ENCODE measurements around the gene THSD4.

DNA sequence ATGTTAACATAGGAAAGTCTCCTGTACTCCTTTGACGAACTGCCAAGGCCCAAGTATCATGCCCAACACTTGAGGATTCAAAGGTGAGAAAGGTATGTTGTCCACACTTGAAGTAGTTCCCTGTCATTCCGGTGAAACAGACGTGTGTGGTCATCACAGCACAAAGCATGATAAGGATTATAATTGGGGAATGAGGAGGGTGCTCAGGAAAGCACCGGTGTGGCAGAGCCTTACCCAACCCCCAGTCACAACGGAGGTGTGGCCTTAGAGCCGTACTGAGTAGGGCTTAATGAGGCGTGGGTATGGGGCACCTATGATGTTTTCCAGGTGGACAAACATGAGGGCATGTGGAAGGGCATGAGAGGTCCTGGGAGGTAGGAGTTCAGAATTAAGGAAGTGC is 492.1 kb downstream of the THSD4 start:
- TF ChIP-seq POLR2A (IDR thresholded peaks at IDR 0.05; ENCODE audit: low read length) (no peak), RFX5 (IDR thresholded peaks at IDR 0.05) (no peak), TP53 (CRISPR knock-in tag; IDR thresholded peaks at IDR 0.05) (no peak), GATA3 (IDR thresholded peaks at IDR 0.05; ENCODE audit: borderline replicate concordance) (no peak), MAFK (IDR thresholded peaks at IDR 0.05; ENCODE audit: partially characterized antibody) (no peak), JUN (IDR thresholded peaks at IDR 0.05) (no peak), ESRRA (IDR thresholded peaks at IDR 0.05; ENCODE audit: borderline replicate concordance, low read length) (no peak), EP300 (IDR thresholded peaks at IDR 0.05) (no peak), KDM5A (IDR thresholded peaks at IDR 0.05) (no peak), MYC (IDR thresholded peaks at IDR 0.05; ENCODE audit: borderline replicate concordance, low read length) (no peak)
- TF ChIP-seq, protein P1, sequence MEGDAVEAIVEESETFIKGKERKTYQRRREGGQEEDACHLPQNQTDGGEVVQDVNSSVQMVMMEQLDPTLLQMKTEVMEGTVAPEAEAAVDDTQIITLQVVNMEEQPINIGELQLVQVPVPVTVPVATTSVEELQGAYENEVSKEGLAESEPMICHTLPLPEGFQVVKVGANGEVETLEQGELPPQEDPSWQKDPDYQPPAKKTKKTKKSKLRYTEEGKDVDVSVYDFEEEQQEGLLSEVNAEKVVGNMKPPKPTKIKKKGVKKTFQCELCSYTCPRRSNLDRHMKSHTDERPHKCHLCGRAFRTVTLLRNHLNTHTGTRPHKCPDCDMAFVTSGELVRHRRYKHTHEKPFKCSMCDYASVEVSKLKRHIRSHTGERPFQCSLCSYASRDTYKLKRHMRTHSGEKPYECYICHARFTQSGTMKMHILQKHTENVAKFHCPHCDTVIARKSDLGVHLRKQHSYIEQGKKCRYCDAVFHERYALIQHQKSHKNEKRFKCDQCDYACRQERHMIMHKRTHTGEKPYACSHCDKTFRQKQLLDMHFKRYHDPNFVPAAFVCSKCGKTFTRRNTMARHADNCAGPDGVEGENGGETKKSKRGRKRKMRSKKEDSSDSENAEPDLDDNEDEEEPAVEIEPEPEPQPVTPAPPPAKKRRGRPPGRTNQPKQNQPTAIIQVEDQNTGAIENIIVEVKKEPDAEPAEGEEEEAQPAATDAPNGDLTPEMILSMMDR (IDR thresholded peaks at IDR 0.05) = no peak
- TF ChIP-seq, protein P2, sequence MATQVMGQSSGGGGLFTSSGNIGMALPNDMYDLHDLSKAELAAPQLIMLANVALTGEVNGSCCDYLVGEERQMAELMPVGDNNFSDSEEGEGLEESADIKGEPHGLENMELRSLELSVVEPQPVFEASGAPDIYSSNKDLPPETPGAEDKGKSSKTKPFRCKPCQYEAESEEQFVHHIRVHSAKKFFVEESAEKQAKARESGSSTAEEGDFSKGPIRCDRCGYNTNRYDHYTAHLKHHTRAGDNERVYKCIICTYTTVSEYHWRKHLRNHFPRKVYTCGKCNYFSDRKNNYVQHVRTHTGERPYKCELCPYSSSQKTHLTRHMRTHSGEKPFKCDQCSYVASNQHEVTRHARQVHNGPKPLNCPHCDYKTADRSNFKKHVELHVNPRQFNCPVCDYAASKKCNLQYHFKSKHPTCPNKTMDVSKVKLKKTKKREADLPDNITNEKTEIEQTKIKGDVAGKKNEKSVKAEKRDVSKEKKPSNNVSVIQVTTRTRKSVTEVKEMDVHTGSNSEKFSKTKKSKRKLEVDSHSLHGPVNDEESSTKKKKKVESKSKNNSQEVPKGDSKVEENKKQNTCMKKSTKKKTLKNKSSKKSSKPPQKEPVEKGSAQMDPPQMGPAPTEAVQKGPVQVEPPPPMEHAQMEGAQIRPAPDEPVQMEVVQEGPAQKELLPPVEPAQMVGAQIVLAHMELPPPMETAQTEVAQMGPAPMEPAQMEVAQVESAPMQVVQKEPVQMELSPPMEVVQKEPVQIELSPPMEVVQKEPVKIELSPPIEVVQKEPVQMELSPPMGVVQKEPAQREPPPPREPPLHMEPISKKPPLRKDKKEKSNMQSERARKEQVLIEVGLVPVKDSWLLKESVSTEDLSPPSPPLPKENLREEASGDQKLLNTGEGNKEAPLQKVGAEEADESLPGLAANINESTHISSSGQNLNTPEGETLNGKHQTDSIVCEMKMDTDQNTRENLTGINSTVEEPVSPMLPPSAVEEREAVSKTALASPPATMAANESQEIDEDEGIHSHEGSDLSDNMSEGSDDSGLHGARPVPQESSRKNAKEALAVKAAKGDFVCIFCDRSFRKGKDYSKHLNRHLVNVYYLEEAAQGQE (IDR thresholded peaks at IDR 0.05) = no peak
- TF ChIP-seq, protein P3, sequence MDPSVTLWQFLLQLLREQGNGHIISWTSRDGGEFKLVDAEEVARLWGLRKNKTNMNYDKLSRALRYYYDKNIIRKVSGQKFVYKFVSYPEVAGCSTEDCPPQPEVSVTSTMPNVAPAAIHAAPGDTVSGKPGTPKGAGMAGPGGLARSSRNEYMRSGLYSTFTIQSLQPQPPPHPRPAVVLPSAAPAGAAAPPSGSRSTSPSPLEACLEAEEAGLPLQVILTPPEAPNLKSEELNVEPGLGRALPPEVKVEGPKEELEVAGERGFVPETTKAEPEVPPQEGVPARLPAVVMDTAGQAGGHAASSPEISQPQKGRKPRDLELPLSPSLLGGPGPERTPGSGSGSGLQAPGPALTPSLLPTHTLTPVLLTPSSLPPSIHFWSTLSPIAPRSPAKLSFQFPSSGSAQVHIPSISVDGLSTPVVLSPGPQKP (IDR thresholded peaks at IDR 0.05; ENCODE audit: low read depth, low read length) = no peak
- TF ChIP-seq, protein P4, sequence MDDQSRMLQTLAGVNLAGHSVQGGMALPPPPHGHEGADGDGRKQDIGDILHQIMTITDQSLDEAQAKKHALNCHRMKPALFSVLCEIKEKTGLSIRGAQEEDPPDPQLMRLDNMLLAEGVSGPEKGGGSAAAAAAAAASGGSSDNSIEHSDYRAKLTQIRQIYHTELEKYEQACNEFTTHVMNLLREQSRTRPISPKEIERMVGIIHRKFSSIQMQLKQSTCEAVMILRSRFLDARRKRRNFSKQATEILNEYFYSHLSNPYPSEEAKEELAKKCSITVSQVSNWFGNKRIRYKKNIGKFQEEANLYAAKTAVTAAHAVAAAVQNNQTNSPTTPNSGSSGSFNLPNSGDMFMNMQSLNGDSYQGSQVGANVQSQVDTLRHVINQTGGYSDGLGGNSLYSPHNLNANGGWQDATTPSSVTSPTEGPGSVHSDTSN (IDR thresholded peaks at IDR 0.05) = no peak

Data from A549 (cell line).